GM12872 (cell line): Measurements from ENCODE around the gene REEP6.

Experiments used
- TF ChIP-seq, protein P1 (sequence below): IDR thresholded peaks from 3 replicates; pipeline ENCODE4 v1.5.1; 2011; ENCODE audit warnings: low read depth, mild to moderate bottlenecking, low read length, moderate library complexity; ENCODE audit not compliant: insufficient read depth

Gene REEP6

GRCh38 chr19:1467490-1468273 lies 23.3 kb upstream of the REEP6 start:
- TF ChIP-seq, protein P1, sequence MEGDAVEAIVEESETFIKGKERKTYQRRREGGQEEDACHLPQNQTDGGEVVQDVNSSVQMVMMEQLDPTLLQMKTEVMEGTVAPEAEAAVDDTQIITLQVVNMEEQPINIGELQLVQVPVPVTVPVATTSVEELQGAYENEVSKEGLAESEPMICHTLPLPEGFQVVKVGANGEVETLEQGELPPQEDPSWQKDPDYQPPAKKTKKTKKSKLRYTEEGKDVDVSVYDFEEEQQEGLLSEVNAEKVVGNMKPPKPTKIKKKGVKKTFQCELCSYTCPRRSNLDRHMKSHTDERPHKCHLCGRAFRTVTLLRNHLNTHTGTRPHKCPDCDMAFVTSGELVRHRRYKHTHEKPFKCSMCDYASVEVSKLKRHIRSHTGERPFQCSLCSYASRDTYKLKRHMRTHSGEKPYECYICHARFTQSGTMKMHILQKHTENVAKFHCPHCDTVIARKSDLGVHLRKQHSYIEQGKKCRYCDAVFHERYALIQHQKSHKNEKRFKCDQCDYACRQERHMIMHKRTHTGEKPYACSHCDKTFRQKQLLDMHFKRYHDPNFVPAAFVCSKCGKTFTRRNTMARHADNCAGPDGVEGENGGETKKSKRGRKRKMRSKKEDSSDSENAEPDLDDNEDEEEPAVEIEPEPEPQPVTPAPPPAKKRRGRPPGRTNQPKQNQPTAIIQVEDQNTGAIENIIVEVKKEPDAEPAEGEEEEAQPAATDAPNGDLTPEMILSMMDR, result no peak

DNA sequence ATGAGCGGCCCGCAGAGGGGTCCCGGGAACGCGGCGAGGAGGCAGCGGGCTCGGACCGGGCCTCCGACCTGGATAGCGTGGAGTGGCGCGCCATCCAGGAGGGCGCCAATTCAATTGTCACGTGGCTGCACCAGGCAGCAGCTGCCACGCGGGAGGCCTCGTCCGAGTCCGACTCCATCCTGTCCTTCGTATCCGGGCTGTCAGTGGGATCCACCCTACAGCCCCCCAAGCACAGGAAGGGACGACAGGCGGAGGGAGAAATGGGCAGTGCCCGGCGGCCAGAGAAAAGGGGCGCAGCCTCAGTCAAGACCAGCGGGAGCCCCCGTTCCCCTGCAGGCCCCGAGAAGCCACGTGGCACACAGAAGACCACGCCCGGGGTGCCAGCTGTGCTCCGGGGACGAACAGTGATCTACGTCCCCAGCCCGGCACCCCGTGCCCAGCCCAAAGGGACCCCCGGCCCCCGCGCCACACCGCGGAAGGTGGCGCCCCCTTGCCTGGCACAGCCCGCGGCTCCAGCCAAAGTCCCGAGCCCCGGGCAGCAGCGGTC lies 22.6 kb upstream of the REEP6 start:
- TF ChIP-seq, protein P1, result no peak

DNA sequence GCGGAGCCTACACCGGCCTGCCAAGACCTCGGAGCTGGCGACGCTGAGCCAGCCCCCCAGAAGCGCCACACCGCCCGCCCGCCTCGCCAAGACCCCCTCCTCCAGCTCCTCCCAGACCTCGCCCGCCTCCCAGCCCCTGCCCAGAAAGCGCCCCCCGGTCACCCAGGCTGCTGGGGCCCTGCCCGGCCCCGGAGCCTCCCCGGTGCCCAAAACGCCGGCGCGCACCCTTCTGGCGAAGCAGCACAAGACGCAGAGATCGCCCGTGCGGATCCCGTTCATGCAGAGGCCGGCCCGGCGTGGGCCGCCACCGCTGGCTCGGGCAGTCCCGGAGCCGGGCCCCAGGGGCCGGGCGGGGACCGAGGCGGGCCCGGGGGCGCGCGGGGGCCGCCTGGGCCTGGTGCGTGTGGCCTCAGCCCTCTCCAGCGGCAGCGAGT lies 22.1 kb upstream of the REEP6 start:
- TF ChIP-seq, protein P1, result no peak

DNA sequence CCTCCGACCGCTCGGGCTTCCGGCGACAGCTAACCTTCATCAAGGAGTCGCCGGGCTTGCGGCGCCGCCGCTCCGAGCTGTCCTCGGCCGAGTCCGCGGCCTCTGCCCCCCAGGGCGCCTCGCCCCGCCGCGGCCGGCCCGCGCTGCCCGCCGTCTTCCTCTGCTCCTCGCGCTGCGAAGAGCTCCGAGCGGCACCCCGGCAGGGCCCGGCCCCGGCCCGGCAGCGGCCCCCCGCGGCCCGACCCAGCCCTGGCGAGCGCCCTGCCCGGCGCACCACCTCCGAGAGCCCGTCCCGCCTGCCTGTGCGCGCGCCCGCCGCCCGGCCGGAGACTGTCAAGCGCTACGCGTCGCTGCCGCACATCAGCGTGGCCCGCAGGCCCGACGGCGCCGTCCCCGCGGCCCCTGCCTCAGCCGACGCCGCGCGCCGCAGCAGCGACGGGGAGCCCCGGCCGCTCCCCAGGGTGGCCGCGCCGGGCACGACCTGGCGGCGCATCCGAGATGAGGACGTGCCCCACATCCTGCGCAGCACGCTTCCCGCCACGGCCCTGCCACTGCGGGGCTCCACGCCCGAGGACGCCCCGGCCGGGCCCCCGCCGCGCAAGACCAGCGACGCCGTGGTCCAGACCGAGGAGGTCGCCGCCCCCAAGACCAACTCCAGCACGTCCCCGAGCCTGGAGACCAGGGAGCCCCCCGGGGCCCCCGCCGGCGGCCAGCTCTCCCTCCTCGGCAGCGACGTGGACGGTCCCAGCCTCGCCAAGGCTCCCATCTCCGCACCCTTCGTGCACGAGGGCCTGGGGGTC lies 21.5 kb upstream of the REEP6 start:
- TF ChIP-seq, protein P1, result no peak

GRCh38 chr19:1470055-1470304 lies 21.0 kb upstream of the REEP6 start:
- TF ChIP-seq, protein P1, result no peak

DNA sequence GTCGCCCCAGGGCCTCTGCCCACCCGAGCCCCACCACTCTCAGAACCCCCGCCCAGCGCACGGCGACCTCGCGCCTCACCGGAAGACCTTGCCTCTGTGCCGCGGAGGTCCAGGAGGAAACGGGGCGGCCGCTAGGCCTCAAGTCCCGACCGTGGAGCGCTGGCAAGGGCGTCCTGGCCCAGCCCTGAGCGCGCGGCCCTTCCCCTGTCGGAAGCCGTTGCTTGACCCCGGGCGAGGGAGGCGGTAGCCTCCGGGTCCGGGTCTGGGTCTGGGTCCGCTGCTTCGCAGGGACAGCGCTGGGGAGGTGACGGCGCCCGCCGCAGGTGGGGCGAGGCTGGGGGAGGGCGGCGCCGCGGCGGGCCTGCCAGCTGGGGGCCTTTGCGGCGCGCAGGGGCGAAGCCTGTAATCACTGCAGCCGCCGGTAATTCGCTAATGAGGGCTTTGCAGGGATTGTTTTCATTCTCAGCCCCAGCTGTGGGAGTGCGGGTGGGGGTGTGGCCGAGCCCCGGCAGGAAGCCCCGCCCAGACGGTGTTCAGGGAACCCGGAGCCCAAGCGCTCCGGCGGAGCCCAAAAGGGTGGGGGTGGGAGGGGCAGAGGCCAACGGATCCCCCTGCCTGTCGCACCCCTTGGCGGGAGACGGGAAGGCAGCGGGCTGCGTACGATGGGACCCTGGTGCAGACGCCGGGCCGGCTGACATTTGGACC lies 20.5 kb upstream of the REEP6 start:
- TF ChIP-seq, protein P1, result no peak

DNA sequence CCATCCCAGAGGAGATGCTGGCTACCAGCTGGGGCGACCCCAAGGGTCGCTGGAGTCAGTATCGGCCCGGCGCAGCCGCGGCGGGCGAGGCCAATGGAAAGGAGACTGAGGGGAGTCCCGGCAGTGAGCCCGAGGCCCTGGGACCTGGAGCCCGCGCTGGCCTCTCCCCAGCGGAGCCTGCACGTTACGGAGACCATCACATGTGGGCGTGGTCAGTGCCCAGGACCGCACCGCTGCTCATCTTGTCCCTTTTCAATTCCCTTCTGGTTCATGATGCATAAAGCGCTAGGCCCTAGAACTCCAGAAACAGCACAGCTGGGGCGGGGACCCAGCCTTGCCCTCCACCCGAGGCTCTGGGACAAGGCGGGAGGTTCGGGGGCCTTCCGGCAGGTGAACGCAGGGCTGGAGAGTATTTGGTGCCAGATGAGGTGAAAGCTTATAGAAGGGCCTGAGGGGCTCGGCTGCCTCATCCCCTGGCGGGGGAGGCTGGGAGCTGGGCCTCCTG lies 19.9 kb upstream of the REEP6 start:
- TF ChIP-seq, protein P1, result no peak
